GM12892 (cell line): ENCODE data around the gene SWSAP1.

Experiments used
- DNase-seq: peaks from one replicate; pipeline ENCODE4 v3.0.0; 2011; ENCODE audit not compliant: insufficient read length
- FAIRE-seq: peaks from 2 replicates; lab custom pipeline; 2011; peaks lifted over from hg19 to GRCh38; lab: Jason Lieb, UNC
- POLR2A ChIP-seq: IDR thresholded peaks from 2 replicates; pipeline ENCODE4 v1.6.1; 2011; ENCODE audit warnings: low read depth, low read length, control low read depth
- POLR2AphosphoS5 ChIP-seq: IDR thresholded peaks from 2 replicates; pipeline ENCODE4 v1.6.1; 2011; ENCODE audit warnings: low read depth, low read length, control low read depth
- TAF1 ChIP-seq: IDR thresholded peaks from 2 replicates; pipeline ENCODE4 v1.6.1; 2011; ENCODE audit warnings: low read depth, mild to moderate bottlenecking, control low read depth, low read length, borderline replicate concordance

The SWSAP1 gene

GRCh38 chr19:11420429-11421370, 46.2 kb downstream of the SWSAP1 start:
- TF ChIP-seq TAF1 (no peak), POLR2AphosphoS5 (no peak)
- no peak for FAIRE-seq
- no peak for DNase-seq

DNA sequence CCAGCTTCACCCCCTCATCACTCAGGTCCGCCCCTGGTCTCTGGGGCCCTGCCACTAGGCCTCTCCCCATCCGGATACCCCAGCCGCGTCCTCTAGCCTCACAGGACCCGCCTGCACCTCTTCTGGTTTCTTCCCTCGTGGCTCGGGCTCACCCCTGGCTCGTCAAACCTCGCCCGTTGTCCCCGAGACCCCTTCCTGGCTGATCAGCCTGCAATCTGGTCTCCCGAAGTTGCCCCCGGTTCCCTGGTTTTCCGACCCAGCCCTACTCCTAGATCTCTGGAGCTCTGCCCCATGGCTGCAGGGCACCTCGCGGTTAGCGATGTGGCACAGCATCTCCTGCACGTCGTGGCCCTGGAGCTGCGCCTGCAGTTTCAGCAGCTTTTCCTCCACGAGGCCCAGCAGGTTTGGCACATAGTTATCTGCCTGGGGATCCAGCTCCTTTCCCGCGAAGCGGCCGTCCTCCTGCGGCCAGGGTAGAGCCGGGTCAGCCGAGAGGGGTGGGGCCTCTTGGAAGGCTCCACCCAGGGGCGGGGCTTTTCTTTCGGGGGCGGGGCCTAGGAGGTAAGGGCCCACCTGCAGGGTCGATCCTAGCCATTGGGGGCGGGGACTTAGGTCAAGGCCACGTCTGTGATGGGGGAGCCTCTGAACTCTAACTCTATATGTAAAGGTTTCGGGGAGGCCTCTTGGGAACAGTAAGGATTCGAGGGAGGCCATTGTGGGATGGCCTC, 47.1 kb downstream of the SWSAP1 start:
- FAIRE-seq (peak; percentile 48), DNase-seq (peak; percentile 70)
- no peak for TF ChIP-seq POLR2AphosphoS5
- no peak for TF ChIP-seq POLR2A
- TF ChIP-seq TAF1: no peak

GRCh38 chr19:11422163-11423065, 47.9 kb downstream of the SWSAP1 start:
- DNase-seq: peak; percentile 87
- no peak for TF ChIP-seq TAF1
- TF ChIP-seq POLR2AphosphoS5: no peak
- TF ChIP-seq POLR2A: no peak
- peak; percentile 96 for FAIRE-seq

GRCh38 chr19:11423164-11423790, 48.8 kb downstream of the SWSAP1 start:
- DNase-seq (no peak), FAIRE-seq (no peak)
- TF ChIP-seq POLR2A: no peak
- no peak for TF ChIP-seq TAF1
- no peak for TF ChIP-seq POLR2AphosphoS5

DNA sequence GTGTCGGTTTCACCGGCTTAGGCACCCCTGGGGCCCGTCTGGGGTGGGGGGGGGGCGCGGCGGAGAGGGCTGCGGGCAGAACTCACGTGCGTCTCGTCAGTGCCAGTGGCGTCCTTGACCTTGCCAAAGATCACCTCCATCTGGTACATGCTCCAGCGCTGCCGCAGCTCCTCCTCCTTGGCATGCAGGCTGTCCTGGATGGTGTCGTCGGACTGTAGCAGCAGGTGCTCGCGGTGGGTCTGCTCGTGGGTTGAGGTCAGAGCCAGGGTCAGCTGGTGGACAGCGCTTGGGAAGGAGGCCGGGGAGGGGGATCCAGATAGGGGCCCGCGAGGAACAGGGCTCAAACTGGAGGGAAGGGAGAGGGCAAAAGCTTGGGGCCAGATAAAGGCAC, 49.3 kb downstream of the SWSAP1 start:
- no peak for FAIRE-seq
- DNase-seq: no peak
- TF ChIP-seq TAF1: no peak
- no peak for TF ChIP-seq POLR2A
- no peak for TF ChIP-seq POLR2AphosphoS5
